ENCODE results near the gene UBTF.
A peak's percentile ranks its signal among the peaks of the same experiment; 100 is the strongest.

UBTF gene

DNA sequence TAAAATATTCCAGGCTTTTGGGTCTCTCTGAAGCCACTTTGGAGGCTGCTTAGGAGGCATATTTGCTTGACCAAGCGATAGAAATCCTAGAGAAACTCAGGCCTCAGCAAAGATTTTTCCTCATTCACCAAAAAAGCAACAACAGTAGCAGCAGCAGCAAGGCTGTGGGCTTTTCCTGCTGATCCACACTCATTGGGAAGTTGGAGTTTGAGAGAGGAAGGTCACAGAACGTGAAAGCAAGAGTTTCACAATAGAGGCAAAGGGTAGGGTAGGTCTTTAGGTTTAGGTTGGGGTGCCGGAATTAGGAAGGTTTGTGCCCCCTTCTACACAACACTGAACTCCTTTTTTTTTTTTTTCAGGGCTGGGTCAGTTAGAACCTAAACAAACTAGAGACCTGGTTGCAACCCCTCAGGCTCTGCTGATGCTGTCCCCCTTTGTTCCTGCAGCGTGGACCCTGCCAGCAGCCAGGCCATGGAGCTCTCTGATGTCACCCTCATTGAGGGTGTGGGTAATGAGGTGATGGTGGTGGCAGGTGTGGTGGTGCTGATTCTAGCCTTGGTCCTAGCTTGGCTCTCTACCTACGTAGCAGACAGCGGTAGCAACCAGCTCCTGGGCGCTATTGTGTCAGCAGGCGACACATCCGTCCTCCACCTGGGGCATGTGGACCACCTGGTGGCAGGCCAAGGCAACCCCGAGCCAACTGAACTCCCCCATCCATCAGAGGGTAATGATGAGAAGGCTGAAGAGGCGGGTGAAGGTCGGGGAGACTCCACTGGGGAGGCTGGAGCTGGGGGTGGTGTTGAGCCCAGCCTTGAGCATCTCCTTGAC is 30.7 kb downstream of the UBTF start:
- Mint-ChIP-seq H3K36me3 (peaks cover 11% of the 10 kb centered on the region), H3K4me1 (peaks cover 16% of the 10 kb centered on the region), H3K4me3 (peak overlapping the region; percentile 98), H3K27me3 (no peaks in the 10 kb centered on the region), H3K9me3 (no peaks in the 10 kb centered on the region), H3K27ac (peak overlapping the region; percentile 98)
- DNase-seq (ENCODE audit: low spot score in 2 of 2) (no peak), ATAC-seq (ENCODE audit: low read depth) (no peak)

GRCh38 chr17:44187131-44187899 is 32.2 kb downstream of the UBTF start:
- peak; percentile 57 for ATAC-seq (ENCODE audit: low read depth)
- Mint-ChIP-seq H3K27me3 (no peaks in the 10 kb centered on the region), H3K36me3 (peaks cover 8% of the 10 kb centered on the region), H3K4me3 (peak overlapping the region; percentile 98), H3K4me1 (peaks cover 16% of the 10 kb centered on the region), H3K27ac (peak overlapping the region; percentile 98), H3K9me3 (no peaks in the 10 kb centered on the region)
- no peak for DNase-seq (ENCODE audit: low spot score in 2 of 2)

GRCh38 chr17:44186307-44187130 is 33.0 kb downstream of the UBTF start, which contains the start of gene TMUB2:
Gene TMUB2, plus strand, starts transcription at chr17:44186972. Its CDS starts 737 bp downstream, at chr17:44187709.
- H3K27ac Mint-ChIP-seq: peak within 1 kb of the TSS; percentile 98
- H3K27me3 Mint-ChIP-seq: no peaks in the 10 kb centered on the region
- no peaks in the 10 kb centered on the region for H3K9me3 Mint-ChIP-seq
- DNase-seq (ENCODE audit: low spot score in 2 of 2) (peak; percentile 99), ATAC-seq (ENCODE audit: low read depth) (peak; percentile 87)
- peaks cover 10% of the 10 kb centered on the region for H3K36me3 Mint-ChIP-seq
- H3K4me1 Mint-ChIP-seq: peaks cover 16% of the 10 kb centered on the region
- H3K4me3 Mint-ChIP-seq: peak within 1 kb of the TSS; percentile 98

DNA sequence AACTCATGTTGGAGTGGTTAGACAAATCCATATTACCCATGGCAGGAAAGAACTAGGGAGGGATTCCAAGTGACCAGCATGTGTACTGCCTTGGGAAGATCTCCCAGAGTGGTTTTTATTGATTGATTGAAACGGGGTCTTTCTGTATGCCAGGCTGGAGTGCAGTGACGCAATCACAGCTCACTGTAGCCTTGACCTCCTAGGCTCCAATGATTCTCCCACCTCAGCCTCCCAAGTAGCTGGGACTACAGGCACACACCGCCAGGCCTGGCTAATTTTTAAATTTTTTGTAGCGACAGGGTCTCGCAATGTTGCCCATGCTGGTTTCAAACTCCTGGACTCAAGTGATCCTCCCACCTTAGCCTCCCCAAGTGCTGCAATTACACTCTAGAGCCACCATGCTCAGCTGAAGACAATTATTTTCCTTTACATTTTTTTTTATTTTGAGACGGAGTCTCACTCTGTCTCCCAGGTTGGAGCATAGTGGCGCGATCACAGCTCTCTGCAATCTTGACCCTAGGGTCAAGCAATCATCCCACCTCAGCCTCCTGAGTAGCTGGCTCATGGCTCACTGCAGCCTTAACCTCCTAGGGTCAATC is 35.2 kb downstream of the UBTF start:
- H3K4me1 Mint-ChIP-seq: peaks cover 16% of the 10 kb centered on the region
- peaks cover 4% of the 10 kb centered on the region for H3K36me3 Mint-ChIP-seq
- no peaks in the 10 kb centered on the region for H3K9me3 Mint-ChIP-seq
- ATAC-seq (ENCODE audit: low read depth) (no peak), DNase-seq (ENCODE audit: low spot score in 2 of 2) (no peak)
- H3K27ac Mint-ChIP-seq: no peak overlapping the region
- H3K4me3 Mint-ChIP-seq: no peak overlapping the region
- H3K27me3 Mint-ChIP-seq: no peaks in the 10 kb centered on the region

- H3K4me1 Mint-ChIP-seq: peaks cover 9% of the 10 kb centered on the region
- DNase-seq (ENCODE audit: low spot score in 2 of 2) (no peak), ATAC-seq (ENCODE audit: low read depth) (no peak)
- no peaks in the 10 kb centered on the region for H3K9me3 Mint-ChIP-seq
- H3K36me3 Mint-ChIP-seq: peaks cover 7% of the 10 kb centered on the region
- H3K27me3 Mint-ChIP-seq: no peaks in the 10 kb centered on the region
- no peak overlapping the region for H3K27ac Mint-ChIP-seq
- H3K4me3 Mint-ChIP-seq: no peak overlapping the region
Observed at GRCh38 chr17:44183024-44183423, 36.5 kb downstream of the UBTF start.

GRCh38 chr17:44178133-44178532 is 41.3 kb downstream of the UBTF start:
- no peak for DNase-seq (ENCODE audit: low spot score in 2 of 2)
- Mint-ChIP-seq H3K27ac (no peak overlapping the region), H3K36me3 (peaks cover 11% of the 10 kb centered on the region), H3K27me3 (no peaks in the 10 kb centered on the region), H3K4me1 (no peaks in the 10 kb centered on the region), H3K9me3 (no peaks in the 10 kb centered on the region), H3K4me3 (no peak overlapping the region)
- no peak for ATAC-seq (ENCODE audit: low read depth)

DNA sequence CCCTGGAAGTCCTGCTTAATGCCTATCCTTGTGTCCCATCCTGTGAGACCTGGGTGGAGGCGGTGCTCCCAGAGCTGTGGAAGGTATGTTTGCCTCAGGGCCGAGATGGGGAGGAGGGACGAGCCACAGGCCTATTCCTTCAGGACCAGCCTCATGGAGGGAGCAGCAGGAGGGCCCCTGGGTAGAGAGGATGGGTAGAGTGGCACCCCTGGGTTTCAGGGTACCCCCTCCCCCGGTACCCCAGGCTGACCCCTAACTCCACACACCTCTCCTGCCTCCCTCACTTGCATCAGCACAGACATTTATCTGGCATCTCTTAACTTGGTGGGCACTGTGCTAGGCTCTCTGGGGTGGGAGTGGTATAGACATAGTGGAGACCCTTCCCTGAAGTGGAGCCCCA is 41.8 kb downstream of the UBTF start:
- no peak overlapping the region for H3K27ac Mint-ChIP-seq
- H3K4me3 Mint-ChIP-seq: no peak overlapping the region
- H3K36me3 Mint-ChIP-seq: peaks cover 11% of the 10 kb centered on the region
- no peak for ATAC-seq (ENCODE audit: low read depth)
- H3K9me3 Mint-ChIP-seq: no peaks in the 10 kb centered on the region
- H3K27me3 Mint-ChIP-seq: no peaks in the 10 kb centered on the region
- no peak for DNase-seq (ENCODE audit: low spot score in 2 of 2)
- H3K4me1 Mint-ChIP-seq: no peaks in the 10 kb centered on the region

DNA sequence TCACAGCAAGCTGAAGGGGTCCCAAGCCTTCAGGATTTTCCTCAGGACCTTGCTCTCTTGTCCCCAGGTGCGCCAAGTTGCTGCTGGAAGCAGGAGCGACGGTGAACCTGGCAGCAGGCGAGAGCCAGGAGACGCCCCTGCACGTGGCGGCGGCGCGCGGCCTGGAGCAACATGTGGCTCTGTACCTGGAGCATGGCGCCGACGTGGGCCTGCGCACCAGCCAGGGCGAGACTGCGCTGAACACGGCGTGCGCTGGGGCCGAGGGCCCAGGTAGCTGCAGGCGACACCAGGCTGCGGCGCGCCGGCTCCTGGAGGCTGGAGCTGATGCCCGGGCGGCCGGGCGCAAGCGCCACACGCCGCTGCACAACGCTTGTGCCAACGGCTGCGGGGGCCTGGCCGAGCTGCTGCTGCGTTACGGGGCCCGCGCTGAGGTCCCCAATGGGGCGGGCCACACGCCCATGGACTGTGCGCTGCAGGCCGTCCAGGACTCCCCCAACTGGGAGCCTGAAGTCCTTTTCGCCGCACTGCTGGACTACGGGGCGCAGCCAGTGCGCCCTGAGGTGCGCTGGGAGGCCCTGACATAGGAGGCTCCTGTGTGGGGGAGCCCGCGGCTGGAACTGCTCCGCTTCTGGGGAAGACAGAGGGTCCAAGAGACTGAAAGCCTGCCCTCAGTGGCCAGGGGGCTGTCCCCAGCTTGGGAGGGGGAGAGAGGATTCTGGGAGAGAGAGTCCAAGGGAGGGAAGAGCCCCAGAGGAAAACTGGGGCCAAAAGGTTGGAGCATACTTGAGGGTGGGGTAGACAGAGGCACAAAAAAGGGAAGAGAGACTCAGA is 42.6 kb downstream of the UBTF start:
- DNase-seq (ENCODE audit: low spot score in 2 of 2) (no peak), ATAC-seq (ENCODE audit: low read depth) (no peak)
- Mint-ChIP-seq H3K36me3 (peaks cover 11% of the 10 kb centered on the region), H3K4me3 (no peak overlapping the region), H3K9me3 (no peaks in the 10 kb centered on the region), H3K4me1 (no peaks in the 10 kb centered on the region), H3K27me3 (no peaks in the 10 kb centered on the region), H3K27ac (no peak overlapping the region)

DNA sequence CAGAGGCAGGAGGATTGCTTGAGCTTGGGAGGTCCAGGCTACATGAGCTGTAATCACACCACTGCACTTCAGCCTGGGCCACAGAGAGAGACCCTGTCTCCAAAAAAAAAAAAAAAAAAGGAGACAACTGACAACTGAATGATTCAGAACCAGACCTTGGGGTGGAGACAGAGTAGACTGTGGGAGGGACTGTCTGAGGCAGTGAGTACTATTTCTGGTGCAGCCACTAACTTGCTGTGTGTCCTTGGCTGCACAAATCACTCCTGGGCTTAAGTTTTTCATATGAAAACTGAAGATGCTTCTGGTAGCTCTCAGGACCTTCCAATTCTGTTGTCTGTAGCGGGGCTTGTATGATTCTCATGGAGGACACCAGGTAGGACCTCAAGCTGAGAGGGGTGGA is 43.2 kb downstream of the UBTF start:
- H3K36me3 Mint-ChIP-seq: peaks cover 9% of the 10 kb centered on the region
- H3K4me3 Mint-ChIP-seq: no peak overlapping the region
- no peak for DNase-seq (ENCODE audit: low spot score in 2 of 2)
- no peak for ATAC-seq (ENCODE audit: low read depth)
- H3K27ac Mint-ChIP-seq: no peak overlapping the region
- H3K9me3 Mint-ChIP-seq: no peaks in the 10 kb centered on the region
- no peaks in the 10 kb centered on the region for H3K27me3 Mint-ChIP-seq
- H3K4me1 Mint-ChIP-seq: no peaks in the 10 kb centered on the region

GRCh38 chr17:44174427-44174826 is 45.0 kb downstream of the UBTF start:
- Mint-ChIP-seq H3K27ac (no peak overlapping the region), H3K4me1 (peaks cover 4% of the 10 kb centered on the region), H3K4me3 (no peak overlapping the region), H3K9me3 (no peaks in the 10 kb centered on the region), H3K36me3 (peaks cover 9% of the 10 kb centered on the region), H3K27me3 (no peaks in the 10 kb centered on the region)
- DNase-seq (ENCODE audit: low spot score in 2 of 2) (no peak), ATAC-seq (ENCODE audit: low read depth) (no peak)

GRCh38 chr17:44171931-44172455 is 47.5 kb downstream of the UBTF start:
- peaks cover 13% of the 10 kb centered on the region for H3K4me1 Mint-ChIP-seq
- no peaks in the 10 kb centered on the region for H3K9me3 Mint-ChIP-seq
- no peak overlapping the region for H3K4me3 Mint-ChIP-seq
- H3K27ac Mint-ChIP-seq: no peak overlapping the region
- no peak for ATAC-seq (ENCODE audit: low read depth)
- no peak for DNase-seq (ENCODE audit: low spot score in 2 of 2)
- H3K27me3 Mint-ChIP-seq: no peaks in the 10 kb centered on the region
- peaks cover 4% of the 10 kb centered on the region for H3K36me3 Mint-ChIP-seq

GRCh38 chr17:44170499-44171201 is 48.8 kb downstream of the UBTF start, which contains the start of gene ASB16:
Gene ASB16, plus strand, starts transcription at chr17:44170704. Its CDS starts 86 bp downstream, at chr17:44170790.
- no peak within 1 kb of the TSS for H3K4me3 Mint-ChIP-seq
- H3K4me1 Mint-ChIP-seq: peaks cover 13% of the 10 kb centered on the region
- no peaks in the 10 kb centered on the region for H3K27me3 Mint-ChIP-seq
- H3K9me3 Mint-ChIP-seq: no peaks in the 10 kb centered on the region
- DNase-seq (ENCODE audit: low spot score in 2 of 2) (no peak), ATAC-seq (ENCODE audit: low read depth) (no peak)
- H3K27ac Mint-ChIP-seq: no peak within 1 kb of the TSS
- peaks cover 1% of the 10 kb centered on the region for H3K36me3 Mint-ChIP-seq

Data from memory B cell (primary cell).